ENCODE results near the gene EGR2. TPM values are rescaled to one million over a fixed set of nuclear protein-coding genes. Genes with fewer than 3 reads are reported as not detected.

EGR2 gene
- total RNA-seq, 4 donors from 2014 or later: 0.82 to 1.3 TPM; not detected in 2

GRCh38 chr10:62804356-62805230 is 11.6 kb downstream of the EGR2 start, which contains the start of gene ADO:
Gene ADO (plus strand): TSS chr10:62804720. CDS start chr10:62805060, 340 bp downstream.
- H3K27me3 ChIP-seq: peaks cover 3% of the 10 kb centered on the region
- peak within 1 kb of the TSS; percentile 55 to 97 (median 74) for H3K4me3 ChIP-seq
- H3K4me1 ChIP-seq: peaks cover 11 to 30% (median 23%) of the 10 kb centered on the region in 4 donors
- peak; percentile 85 for DNase-seq
- peak within 1 kb of the TSS; percentile 89 to 98 (median 92) for H3K27ac ChIP-seq
- H3K36me3 ChIP-seq: no peaks in the 10 kb centered on the region
- peak in 1 of 5 experiments; percentile 40 for TF ChIP-seq CTCF (IDR thresholded peaks at IDR 0.05)
- TF ChIP-seq EP300 (IDR thresholded peaks at IDR 0.05; ENCODE audit: low read depth): no peak
- peak; percentile 48 for TF ChIP-seq POLR2A (IDR thresholded peaks at IDR 0.05)
- peak; percentile 72 to 85 (median 74) for TF ChIP-seq POLR2AphosphoS5 (IDR thresholded peaks at IDR 0.05)
- no peaks in the 10 kb centered on the region for H3K9me3 ChIP-seq
- in situ Hi-C loops (cut with MboI; ENCODE audit: low pct_ligation_motif_present in 1 of 4, low pct_unique_long_range_greater_than_20kb in 1 of 4, low sequenced_read_pairs in 3 of 4) (loop anchor here in 2 of 4 donors (25.0 kb wide), 1 partner anchor 358 kb away; no protein-coding TSS in a partner anchor), intact Hi-C loops (cut with DNase I; ENCODE audit: low total_unique reads) (loop anchor here (10.0 kb wide), 1 partner anchor 350 kb away; no protein-coding TSS in a partner anchor)
- 0% methylated on average over 7 to 35 of the region's 87 CpGs for WGBS, 2 donors (ENCODE audit: low coverage in 1 of 2)

GRCh38 chr10:62803724-62804355 is 12.3 kb downstream of the EGR2 start:
- in situ Hi-C loops (cut with MboI; ENCODE audit: low pct_ligation_motif_present in 1 of 4, low pct_unique_long_range_greater_than_20kb in 1 of 4, low sequenced_read_pairs in 3 of 4) (loop anchor here in 2 of 4 donors (25.0 kb wide), 1 partner anchor 358 kb away; no protein-coding TSS in a partner anchor), intact Hi-C loops (cut with DNase I; ENCODE audit: low total_unique reads) (loop anchor here (10.0 kb wide), 1 partner anchor 351 kb away; no protein-coding TSS in a partner anchor)
- TF ChIP-seq POLR2A (IDR thresholded peaks at IDR 0.05) (no peak), CTCF (IDR thresholded peaks at IDR 0.05) (no peak), POLR2AphosphoS5 (IDR thresholded peaks at IDR 0.05) (no peak), EP300 (IDR thresholded peaks at IDR 0.05; ENCODE audit: low read depth) (no peak)
- 40 to 44% methylated on average over 3 to 11 of the region's 11 CpGs for WGBS, 2 donors (ENCODE audit: low coverage in 1 of 2)
- Histone ChIP-seq H3K4me3 (peak overlapping the region; percentile 17 to 97 (median 74)), H3K36me3 (no peaks in the 10 kb centered on the region), H3K4me1 (peaks cover 11 to 30% (median 23%) of the 10 kb centered on the region in 4 donors), H3K27me3 (peaks cover 7% of the 10 kb centered on the region), H3K27ac (peak overlapping the region; percentile 89 to 98 (median 92)), H3K9me3 (no peaks in the 10 kb centered on the region)
- DNase-seq: no peak

- no peak for DNase-seq
- Histone ChIP-seq H3K9me3 (no peaks in the 10 kb centered on the region), H3K36me3 (no peaks in the 10 kb centered on the region), H3K4me3 (no peak overlapping the region), H3K4me1 (peaks cover 10 to 22% (median 14%) of the 10 kb centered on the region in 4 donors), H3K27me3 (peaks cover 23% of the 10 kb centered on the region), H3K27ac (no peak overlapping the region)
- in situ Hi-C loops (cut with MboI; ENCODE audit: low pct_ligation_motif_present in 1 of 4, low pct_unique_long_range_greater_than_20kb in 1 of 4, low sequenced_read_pairs in 3 of 4) (loop anchor here in 2 of 4 donors (25.0 kb wide), 1 partner anchor 360 kb away; no protein-coding TSS in a partner anchor), intact Hi-C loops (cut with DNase I; ENCODE audit: low total_unique reads) (loop anchor here (10.0 kb wide), 1 partner anchor 353 kb away; no protein-coding TSS in a partner anchor)
- 90 to 100% methylated on average over 1 to 3 of the region's 3 CpGs for WGBS, 2 donors (ENCODE audit: low coverage in 1 of 2)
- TF ChIP-seq POLR2A (IDR thresholded peaks at IDR 0.05): no peak
- no peak for TF ChIP-seq CTCF (IDR thresholded peaks at IDR 0.05)
- TF ChIP-seq EP300 (IDR thresholded peaks at IDR 0.05; ENCODE audit: low read depth): no peak
Observed at GRCh38 chr10:62801871-62802270, 14.3 kb downstream of the EGR2 start.

DNA sequence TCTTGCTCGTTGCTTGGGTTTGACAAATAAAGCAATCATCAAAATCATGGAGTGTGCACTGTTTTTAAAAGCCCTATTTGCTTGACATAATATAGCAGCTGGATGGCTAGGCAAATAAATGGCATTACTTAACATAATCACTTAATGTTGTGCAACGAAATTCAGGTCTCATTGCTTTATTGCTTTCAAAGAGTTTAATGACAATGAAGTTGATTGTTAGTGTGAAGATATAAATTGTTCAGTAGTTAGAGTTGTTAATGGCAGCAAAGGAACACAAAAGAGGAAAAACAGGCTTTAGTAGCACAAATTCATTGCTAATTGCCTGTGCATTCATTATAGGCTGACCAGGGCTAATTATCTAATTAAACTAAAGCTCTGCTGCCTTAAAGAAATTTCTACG is 19.3 kb downstream of the EGR2 start:
- no peaks in the 10 kb centered on the region for H3K36me3 ChIP-seq
- DNase-seq: no peak
- no peak overlapping the region for H3K27ac ChIP-seq
- peaks cover 25% of the 10 kb centered on the region for H3K27me3 ChIP-seq
- no peaks in the 10 kb centered on the region for H3K4me1 ChIP-seq
- intact Hi-C loops (cut with DNase I; ENCODE audit: low total_unique reads) (no loop called here), in situ Hi-C loops (cut with MboI; ENCODE audit: low pct_ligation_motif_present in 1 of 4, low pct_unique_long_range_greater_than_20kb in 1 of 4, low sequenced_read_pairs in 3 of 4) (no loop called here)
- TF ChIP-seq POLR2AphosphoS5 (IDR thresholded peaks at IDR 0.05) (no peak), CTCF (IDR thresholded peaks at IDR 0.05) (no peak), POLR2A (IDR thresholded peaks at IDR 0.05) (no peak), EP300 (IDR thresholded peaks at IDR 0.05; ENCODE audit: low read depth) (no peak)
- no peak overlapping the region for H3K4me3 ChIP-seq
- WGBS, 2 donors (ENCODE audit: low coverage in 1 of 2): 51 to 60% methylated on average over 3 of the region's 3 CpGs
- H3K9me3 ChIP-seq: no peaks in the 10 kb centered on the region
